Fibroblast of skin of back (primary cell): Measurements from ENCODE around the gene IL1A. TPM values are rescaled to one million over a fixed set of nuclear protein-coding genes. Genes with fewer than 3 reads are reported as not detected.
"Not testable (repeated sequence)": the region's sequence is repeated elsewhere in the genome, so short reads cannot be mapped to it uniquely, and the experiment has no call there.

Experiments
- DNase-seq: peaks from one replicate; pipeline ENCODE4 v3.0.0-alpha.2; 2013
- polyA plus RNA-seq, 2 experiments: library from polyadenylated mRNA; unstranded; fragments of 120-200 nt; gene quantifications; one replicate each; pipeline ENCODE4 v1.2.1, GENCODE V29; 2013; ENCODE audit not compliant: insufficient read length in 2 of 2

The IL1A gene
- not detected for polyA plus RNA-seq (2013, experiment 1 of 2; ENCODE audit: insufficient read length)
- polyA plus RNA-seq (2013, experiment 2 of 2; ENCODE audit: insufficient read length), result 0.18 TPM

GRCh38 chr2:112784199-112785189, at the start of gene IL1A:
TSS of gene IL1A (minus strand) at chr2:112784493. CDS start at chr2:112783770, 723 bp downstream.
- peak; percentile 45 for DNase-seq

- no peak for DNase-seq
Observed at GRCh38 chr2:112833976-112834375, 49.7 kb upstream of the IL1A start.

- DNase-seq, result not testable (repeated sequence)
Observed at GRCh38 chr2:112833639-112833931, 49.3 kb upstream of the IL1A start.

- no peak for DNase-seq
Observed at GRCh38 chr2:112832841-112833638, 48.7 kb upstream of the IL1A start.

GRCh38 chr2:112831946-112832840, 47.9 kb upstream of the IL1A start:
- DNase-seq, result no peak

GRCh38 chr2:112831513-112831845, 47.2 kb upstream of the IL1A start:
- no peak for DNase-seq

GRCh38 chr2:112830682-112831512, 46.6 kb upstream of the IL1A start:
- no peak for DNase-seq

GRCh38 chr2:112829961-112830681, 45.8 kb upstream of the IL1A start:
- no peak for DNase-seq

- DNase-seq, result no peak
Observed at GRCh38 chr2:112829101-112829960, 45.0 kb upstream of the IL1A start.

GRCh38 chr2:112828251-112828691, 44.0 kb upstream of the IL1A start:
- no peak for DNase-seq

GRCh38 chr2:112827604-112828185, 43.4 kb upstream of the IL1A start:
- DNase-seq, result peak; percentile 44

- no peak for DNase-seq
Observed at GRCh38 chr2:112827009-112827408, 42.7 kb upstream of the IL1A start.

GRCh38 chr2:112825706-112826105, 41.4 kb upstream of the IL1A start:
- no peak for DNase-seq

GRCh38 chr2:112824694-112825085, 40.4 kb upstream of the IL1A start:
- no peak for DNase-seq

- DNase-seq, result no peak
Observed at GRCh38 chr2:112821682-112822081, 37.4 kb upstream of the IL1A start.

- no peak for DNase-seq
Observed at GRCh38 chr2:112821142-112821541, 36.8 kb upstream of the IL1A start.

- no peak for DNase-seq
Observed at GRCh38 chr2:112820343-112820742, 36.0 kb upstream of the IL1A start.

GRCh38 chr2:112819081-112819480, 34.8 kb upstream of the IL1A start:
- DNase-seq, result no peak
